ENCODE measurements around the gene IP6K1. TPM values are rescaled to one million over a fixed set of nuclear protein-coding genes. Genes with fewer than 3 reads are reported as not detected.

The IP6K1 gene
- total RNA-seq, 1 experiment from 2014 or later, result 42.2 TPM

- H3K4ac ChIP-seq (ENCODE audit: low read depth, low read length), result no peak overlapping the region
- peaks cover 6% of the 10 kb centered on the region for H3K79me1 ChIP-seq (ENCODE audit: insufficient read depth, low read depth, low read length, poor library complexity, severe bottlenecking)
- no peak overlapping the region for H2BK20ac ChIP-seq (ENCODE audit: low read depth, low read length, poor library complexity, severe bottlenecking)
- Mint-ChIP-seq H3K9me3 (no peaks in the 10 kb centered on the region), H3K4me1 (peaks cover 3 to 11% of the 10 kb centered on the region in 2 experiments), H3K27ac (no peak overlapping the region), H3K27me3 (ENCODE audit: low read depth) (no peaks in the 10 kb centered on the region), H3K36me3 (ENCODE audit: insufficient read depth in 1 of 3, low read depth in 3 of 3) (peaks cover 0 to 3% (median 0%) of the 10 kb centered on the region in 3 experiments; a peak in 3 of 7 replicates), H3K4me3 (no peak overlapping the region; a peak in 1 of 5 replicates)
- H2AFZ ChIP-seq (ENCODE audit: low read length), result no peak overlapping the region
- H3K79me2 ChIP-seq (ENCODE audit: insufficient read depth, low read length), result peaks cover 3% of the 10 kb centered on the region; the same call in 1 of the 2 replicates
- no peak overlapping the region for H3K9ac ChIP-seq (ENCODE audit: extremely low read depth, insufficient read length, low read length)
- TF ChIP-seq CTCF (conservative IDR thresholded peaks at IDR 0.05), result no peak
- H3K18ac ChIP-seq (ENCODE audit: insufficient read length, low read depth, low read length), result no peak overlapping the region
- no peak overlapping the region for H4K91ac ChIP-seq (ENCODE audit: insufficient read length, low read depth, low read length)
- no peaks in the 10 kb centered on the region for H3K9me3 ChIP-seq (ENCODE audit: control insufficient read depth, low read depth, low read length)
- no peak overlapping the region for H2BK5ac ChIP-seq (ENCODE audit: insufficient read length, low read length)
- H3K23me2 ChIP-seq (ENCODE audit: insufficient read length, low read depth, low read length, poor library complexity, severe bottlenecking), result no peaks in the 10 kb centered on the region
- H2BK120ac ChIP-seq (ENCODE audit: low read depth, low read length, poor library complexity, severe bottlenecking), result no peak overlapping the region
- no peak overlapping the region for H4K5ac ChIP-seq (ENCODE audit: insufficient read length, low read depth, low read length)
- H2BK15ac ChIP-seq (ENCODE audit: low read depth, low read length), result no peak overlapping the region
- H3K4me2 ChIP-seq (ENCODE audit: insufficient read depth, insufficient read length, low read length), result no peak overlapping the region
- H3K27ac ChIP-seq (ENCODE audit: insufficient read length, low read depth, low read length), result no peak overlapping the region
- no peak overlapping the region for H2AK5ac ChIP-seq (ENCODE audit: insufficient read length, low read length)
- no peaks in the 10 kb centered on the region; the same call in 1 of the 2 replicates for H3K4me1 ChIP-seq (ENCODE audit: insufficient read depth, low read length)
- no peak overlapping the region for H3K23ac ChIP-seq (ENCODE audit: insufficient read length, low read depth, low read length)
- no peak overlapping the region for H3K56ac ChIP-seq (ENCODE audit: insufficient read length, low read depth, low read length)
- no peak overlapping the region for H3K14ac ChIP-seq (ENCODE audit: insufficient read depth, low read length)
- no peak overlapping the region for H4K8ac ChIP-seq (replicated peaks; ENCODE audit: insufficient read length, low read depth, low read length)
- no peak overlapping the region for H2BK12ac ChIP-seq (ENCODE audit: insufficient read length, low read depth, low read length)
- no peaks in the 10 kb centered on the region; the same call in 1 of the 2 replicates for H3K27me3 ChIP-seq (ENCODE audit: insufficient read depth, low read length)
- DNase-seq, result no peak
- H4K20me1 ChIP-seq (ENCODE audit: control insufficient read depth, insufficient read depth, insufficient read length), result no peaks in the 10 kb centered on the region
- no peak overlapping the region for H3T11ph ChIP-seq (ENCODE audit: low read length)
- WGBS (ENCODE audit: extremely low coverage, insufficient read length, low lambda C conversion rate), result no CpG with 5 or more reads among the region's 1 CpG
Observed at GRCh38 chr3:49756036-49756435, 30.3 kb downstream of the IP6K1 start.
